Measurements from ENCODE around the gene ZNF362.
A peak's percentile ranks its signal among the peaks of the same experiment; 100 is the strongest.

ZNF362 gene

GRCh38 chr1:33330906-33331305 lies 74.6 kb downstream of the ZNF362 start:
- ATAC-seq (ENCODE audit: low read depth): no peak
- peaks cover 33% of the 10 kb centered on the region for H3K36me3 Mint-ChIP-seq

GRCh38 chr1:33331444-33332356 lies 75.4 kb downstream of the ZNF362 start:
- ATAC-seq (ENCODE audit: low read depth) (no peak), DNase-seq (ENCODE audit: low spot score in 2 of 2) (no peak)
- no peak overlapping the region for H3K27ac Mint-ChIP-seq
- no peaks in the 10 kb centered on the region for H3K27me3 Mint-ChIP-seq
- no peaks in the 10 kb centered on the region for H3K9me3 Mint-ChIP-seq
- H3K36me3 Mint-ChIP-seq: peaks cover 32% of the 10 kb centered on the region
- no peak overlapping the region for H3K4me3 Mint-ChIP-seq
- H3K4me1 Mint-ChIP-seq: peaks cover 3% of the 10 kb centered on the region

More at GRCh38 chr1:33330906-33331305, 74.6 kb downstream of the ZNF362 start:
- Mint-ChIP-seq H3K9me3 (no peaks in the 10 kb centered on the region), H3K4me1 (peaks cover 3% of the 10 kb centered on the region), H3K27me3 (no peaks in the 10 kb centered on the region), H3K4me3 (no peak overlapping the region), H3K27ac (no peak overlapping the region)
- DNase-seq (ENCODE audit: low spot score in 2 of 2): no peak

- H3K4me1 Mint-ChIP-seq: peaks cover 3% of the 10 kb centered on the region
- no peaks in the 10 kb centered on the region for H3K27me3 Mint-ChIP-seq
- no peaks in the 10 kb centered on the region for H3K9me3 Mint-ChIP-seq
- H3K27ac Mint-ChIP-seq: no peak overlapping the region
- no peak overlapping the region for H3K4me3 Mint-ChIP-seq
- DNase-seq (ENCODE audit: low spot score in 2 of 2) (no peak), ATAC-seq (ENCODE audit: low read depth) (no peak)
- peaks cover 29% of the 10 kb centered on the region for H3K36me3 Mint-ChIP-seq
These were observed 76.1 kb downstream of the ZNF362 start for GRCh38 chr1:33332357-33332789.

GRCh38 chr1:33332881-33333280 lies 76.6 kb downstream of the ZNF362 start:
- Mint-ChIP-seq H3K27ac (no peak overlapping the region), H3K36me3 (peaks cover 29% of the 10 kb centered on the region), H3K9me3 (no peaks in the 10 kb centered on the region)

GRCh38 chr1:33334081-33334552 lies 77.8 kb downstream of the ZNF362 start:
- peaks cover 21% of the 10 kb centered on the region for H3K36me3 Mint-ChIP-seq

More at GRCh38 chr1:33332881-33333280, 76.6 kb downstream of the ZNF362 start:
- DNase-seq (ENCODE audit: low spot score in 2 of 2): no peak
- H3K4me1 Mint-ChIP-seq: peaks cover 4% of the 10 kb centered on the region
- no peaks in the 10 kb centered on the region for H3K27me3 Mint-ChIP-seq
- ATAC-seq (ENCODE audit: low read depth): no peak
- no peak overlapping the region for H3K4me3 Mint-ChIP-seq

GRCh38 chr1:33335020-33335419 lies 78.7 kb downstream of the ZNF362 start:
- H3K9me3 Mint-ChIP-seq: no peaks in the 10 kb centered on the region
- no peaks in the 10 kb centered on the region for H3K27me3 Mint-ChIP-seq
- H3K4me1 Mint-ChIP-seq: peaks cover 6% of the 10 kb centered on the region
- no peak for ATAC-seq (ENCODE audit: low read depth)
- no peak for DNase-seq (ENCODE audit: low spot score in 2 of 2)
- H3K36me3 Mint-ChIP-seq: peaks cover 13% of the 10 kb centered on the region
- H3K27ac Mint-ChIP-seq: peak overlapping the region; percentile 0
- no peak overlapping the region for H3K4me3 Mint-ChIP-seq

More at GRCh38 chr1:33334081-33334552, 77.8 kb downstream of the ZNF362 start:
- no peak overlapping the region for H3K4me3 Mint-ChIP-seq
- H3K27ac Mint-ChIP-seq: no peak overlapping the region
- DNase-seq (ENCODE audit: low spot score in 2 of 2) (no peak), ATAC-seq (ENCODE audit: low read depth) (no peak)
- peaks cover 6% of the 10 kb centered on the region for H3K4me1 Mint-ChIP-seq
- H3K27me3 Mint-ChIP-seq: no peaks in the 10 kb centered on the region
- H3K9me3 Mint-ChIP-seq: no peaks in the 10 kb centered on the region

- peaks cover 11% of the 10 kb centered on the region for H3K4me1 Mint-ChIP-seq
- ATAC-seq (ENCODE audit: low read depth) (no peak), DNase-seq (ENCODE audit: low spot score in 2 of 2) (no peak)
- H3K27me3 Mint-ChIP-seq: no peaks in the 10 kb centered on the region
- peaks cover 10% of the 10 kb centered on the region for H3K36me3 Mint-ChIP-seq
- H3K27ac Mint-ChIP-seq: no peak overlapping the region
- H3K4me3 Mint-ChIP-seq: no peak overlapping the region
- H3K9me3 Mint-ChIP-seq: no peaks in the 10 kb centered on the region
These were observed 80.3 kb downstream of the ZNF362 start for GRCh38 chr1:33336580-33336979.

- ATAC-seq (ENCODE audit: low read depth) (no peak), DNase-seq (ENCODE audit: low spot score in 2 of 2) (no peak)
- H3K4me1 Mint-ChIP-seq: peaks cover 14% of the 10 kb centered on the region
- H3K36me3 Mint-ChIP-seq: peaks cover 6% of the 10 kb centered on the region
- H3K9me3 Mint-ChIP-seq: no peaks in the 10 kb centered on the region
- H3K27ac Mint-ChIP-seq: no peak overlapping the region
- H3K4me3 Mint-ChIP-seq: no peak overlapping the region
- no peaks in the 10 kb centered on the region for H3K27me3 Mint-ChIP-seq
These were observed 81.1 kb downstream of the ZNF362 start for GRCh38 chr1:33337441-33337840.

- Mint-ChIP-seq H3K9me3 (no peaks in the 10 kb centered on the region), H3K4me3 (no peak overlapping the region), H3K36me3 (peaks cover 6% of the 10 kb centered on the region), H3K27ac (no peak overlapping the region), H3K27me3 (no peaks in the 10 kb centered on the region), H3K4me1 (peaks cover 17% of the 10 kb centered on the region)
- DNase-seq (ENCODE audit: low spot score in 2 of 2) (no peak), ATAC-seq (ENCODE audit: low read depth) (no peak)
These were observed 81.8 kb downstream of the ZNF362 start for GRCh38 chr1:33338048-33338439.

- Mint-ChIP-seq H3K4me3 (no peak overlapping the region), H3K27ac (no peak overlapping the region), H3K9me3 (no peaks in the 10 kb centered on the region), H3K36me3 (peaks cover 3% of the 10 kb centered on the region), H3K4me1 (peaks cover 17% of the 10 kb centered on the region), H3K27me3 (no peaks in the 10 kb centered on the region)
- DNase-seq (ENCODE audit: low spot score in 2 of 2): no peak
- ATAC-seq (ENCODE audit: low read depth): no peak
These were observed 82.3 kb downstream of the ZNF362 start for GRCh38 chr1:33338440-33339211.

GRCh38 chr1:33339413-33339812 lies 83.1 kb downstream of the ZNF362 start:
- no peak overlapping the region for H3K27ac Mint-ChIP-seq
- DNase-seq (ENCODE audit: low spot score in 2 of 2) (no peak), ATAC-seq (ENCODE audit: low read depth) (no peak)
- peaks cover 17% of the 10 kb centered on the region for H3K4me1 Mint-ChIP-seq
- no peak overlapping the region for H3K4me3 Mint-ChIP-seq
- no peaks in the 10 kb centered on the region for H3K9me3 Mint-ChIP-seq
- peaks cover 2% of the 10 kb centered on the region for H3K36me3 Mint-ChIP-seq
- no peaks in the 10 kb centered on the region for H3K27me3 Mint-ChIP-seq

GRCh38 chr1:33341190-33341589 lies 84.9 kb downstream of the ZNF362 start:
- DNase-seq (ENCODE audit: low spot score in 2 of 2) (no peak), ATAC-seq (ENCODE audit: low read depth) (no peak)
- H3K4me1 Mint-ChIP-seq: peaks cover 14% of the 10 kb centered on the region
- H3K27ac Mint-ChIP-seq: no peak overlapping the region
- peak overlapping the region; percentile 12 for H3K4me3 Mint-ChIP-seq
- peaks cover 2% of the 10 kb centered on the region for H3K36me3 Mint-ChIP-seq
- H3K9me3 Mint-ChIP-seq: no peaks in the 10 kb centered on the region
- H3K27me3 Mint-ChIP-seq: no peaks in the 10 kb centered on the region

- peaks cover 2% of the 10 kb centered on the region for H3K36me3 Mint-ChIP-seq
- ATAC-seq (ENCODE audit: low read depth): no peak
- no peaks in the 10 kb centered on the region for H3K27me3 Mint-ChIP-seq
- no peaks in the 10 kb centered on the region for H3K9me3 Mint-ChIP-seq
- no peak overlapping the region for H3K27ac Mint-ChIP-seq
- no peak for DNase-seq (ENCODE audit: low spot score in 2 of 2)
- H3K4me3 Mint-ChIP-seq: no peak overlapping the region
- peaks cover 22% of the 10 kb centered on the region for H3K4me1 Mint-ChIP-seq
These were observed 85.9 kb downstream of the ZNF362 start for GRCh38 chr1:33342041-33342723.

- DNase-seq (ENCODE audit: low spot score in 2 of 2): no peak
- Mint-ChIP-seq H3K9me3 (no peaks in the 10 kb centered on the region), H3K36me3 (peaks cover 2% of the 10 kb centered on the region), H3K27ac (no peak overlapping the region), H3K27me3 (no peaks in the 10 kb centered on the region), H3K4me1 (peaks cover 26% of the 10 kb centered on the region), H3K4me3 (no peak overlapping the region)
- no peak for ATAC-seq (ENCODE audit: low read depth)
These were observed 87.2 kb downstream of the ZNF362 start for GRCh38 chr1:33343539-33343938.
